Body of pancreas (tissue), 4 donors: ENCODE results near the gene WDPCP. TPM values are rescaled to one million over a fixed set of nuclear protein-coding genes. Genes with fewer than 3 reads are reported as not detected.
"Not testable (repeated sequence)": the region's sequence is repeated elsewhere in the genome, so short reads cannot be mapped to it uniquely, and the experiment has no call there.

Experiments used
- ATAC-seq: fragments of 150-250 bp; one replicate; pipeline ENCODE4 v1.9.1; 2016
- DNase-seq, 4 donors: peaks; one replicate each; pipeline ENCODE4 v3.0.0-alpha.2; 2019
- H3K27ac ChIP-seq, 4 donors: fragments of 200-600 bp; sonication (generic); 1 replicate in 3 of 4; 2 replicates in 1 of 4; pipeline versions ENCODE4 v1.5.1 to v1.6.1; 2016 to 2019; ENCODE audit warnings: mild to moderate bottlenecking in 1 of 4, mixed read lengths in 1 of 4, moderate library complexity in 1 of 4
- H3K27me3 ChIP-seq, 2 donors: fragments of 200-600 bp; sonication (generic); one replicate each; pipeline ENCODE4 v1.6.0; 2016; ENCODE audit warnings: mild to moderate bottlenecking in 1 of 2
- H3K36me3 ChIP-seq, 2 donors: fragments of 200-600 bp; sonication (generic); replicated peaks in 1 of 2; 2 replicates each; pipeline ENCODE4 v1.5.1; 2016; ENCODE audit warnings: low read depth in 2 of 2; ENCODE audit not compliant: insufficient read depth in 1 of 2
- H3K4me1 ChIP-seq: fragments of 200-600 bp; sonication (generic); one replicate; pipeline ENCODE4 v1.6.0; 2016
- H3K4me3 ChIP-seq, 2 donors: fragments of 200-600 bp; sonication (generic); 1 replicate in 1 of 2; 2 replicates in 1 of 2; pipeline ENCODE4 v1.5.1; 2016 to 2019
- H3K9me3 ChIP-seq, 3 donors: fragments of 200-600 bp; sonication (generic); 1 replicate in 2 of 3; 2 replicates in 1 of 3; pipeline ENCODE4 v1.5.1; 2016
- POLR2A ChIP-seq, 3 donors: fragments of 450-650 bp; IDR thresholded peaks; one replicate each; pipeline ENCODE4 v1.6.1; 2016; ENCODE audit warnings: antibody characterized with exemption in 3 of 3, mild to moderate bottlenecking in 2 of 3
- WGBS, 2 donors: methylation state at CpG; one replicate each; pipeline ENCODE4 v1.1.5; 2017; 5-methylcytosine and 5-hydroxymethylcytosine counted together
- intact Hi-C: fragments of 100-400 bp; cut with DNase I; formaldehyde crosslinking; loops from one replicate; pipeline ENCODE4 v1.15.1; 2023
- total RNA-seq, 2 donors: library from RNA; depleted of rRNA; stranded (reverse); fragments of >200 nt; gene quantifications; one replicate each; pipeline ENCODE4 v1.1.0, GENCODE V29; 2016
- TF ChIP-seq, protein P1 (sequence below), 7 experiments: fragments of 450-650 bp in 4 of 7; fragments of 200-600 bp in 3 of 7; sonication (generic) in 3 of 7; IDR thresholded peaks; one replicate each; pipeline ENCODE4 v1.5.1; 2016 to 2019; ENCODE audit warnings: antibody characterized with exemption in 7 of 7

The WDPCP gene
- total RNA-seq, 2 donors from 2014 or later, result 6.9 to 8.3 TPM

DNA sequence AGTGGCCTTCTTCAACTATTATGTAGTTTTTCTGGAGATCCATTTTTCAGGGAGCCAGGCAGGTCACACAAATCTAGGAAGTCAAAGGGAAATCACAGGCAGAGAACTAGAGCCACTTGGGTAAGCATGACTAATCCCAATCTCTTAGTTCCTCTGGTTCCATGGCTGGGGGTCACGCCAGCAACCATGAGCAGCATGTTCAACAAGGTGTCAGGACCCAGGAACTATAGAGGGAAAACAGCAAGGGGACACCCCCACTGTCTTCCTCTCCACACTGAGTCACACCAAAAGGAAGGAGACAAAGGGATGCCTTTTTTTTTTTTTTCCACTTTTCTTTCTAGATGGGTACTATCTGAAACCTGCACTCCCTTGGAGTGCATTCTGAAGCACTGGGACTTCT is 286.8 kb downstream of the WDPCP start:
- 89 to 93% methylated on average over 1 of the region's 1 CpG for WGBS, 2 donors
- no peaks in the 10 kb centered on the region for H3K36me3 ChIP-seq
- ATAC-seq, result no peak
- peaks cover 0 to 77% (median 2%) of the 10 kb centered on the region in 3 donors for H3K9me3 ChIP-seq
- no peak overlapping the region for H3K27ac ChIP-seq
- no peak for TF ChIP-seq POLR2A (IDR thresholded peaks at IDR 0.05)
- TF ChIP-seq, protein P1, sequence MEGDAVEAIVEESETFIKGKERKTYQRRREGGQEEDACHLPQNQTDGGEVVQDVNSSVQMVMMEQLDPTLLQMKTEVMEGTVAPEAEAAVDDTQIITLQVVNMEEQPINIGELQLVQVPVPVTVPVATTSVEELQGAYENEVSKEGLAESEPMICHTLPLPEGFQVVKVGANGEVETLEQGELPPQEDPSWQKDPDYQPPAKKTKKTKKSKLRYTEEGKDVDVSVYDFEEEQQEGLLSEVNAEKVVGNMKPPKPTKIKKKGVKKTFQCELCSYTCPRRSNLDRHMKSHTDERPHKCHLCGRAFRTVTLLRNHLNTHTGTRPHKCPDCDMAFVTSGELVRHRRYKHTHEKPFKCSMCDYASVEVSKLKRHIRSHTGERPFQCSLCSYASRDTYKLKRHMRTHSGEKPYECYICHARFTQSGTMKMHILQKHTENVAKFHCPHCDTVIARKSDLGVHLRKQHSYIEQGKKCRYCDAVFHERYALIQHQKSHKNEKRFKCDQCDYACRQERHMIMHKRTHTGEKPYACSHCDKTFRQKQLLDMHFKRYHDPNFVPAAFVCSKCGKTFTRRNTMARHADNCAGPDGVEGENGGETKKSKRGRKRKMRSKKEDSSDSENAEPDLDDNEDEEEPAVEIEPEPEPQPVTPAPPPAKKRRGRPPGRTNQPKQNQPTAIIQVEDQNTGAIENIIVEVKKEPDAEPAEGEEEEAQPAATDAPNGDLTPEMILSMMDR (IDR thresholded peaks at IDR 0.05), result no peak
- no peak for DNase-seq
- no peaks in the 10 kb centered on the region for H3K27me3 ChIP-seq
- intact Hi-C loops, result no loop called here
- no peak overlapping the region for H3K4me3 ChIP-seq
- H3K4me1 ChIP-seq, result no peaks in the 10 kb centered on the region

- DNase-seq (no peak), ATAC-seq (no peak)
- peaks cover 0 to 79% (median 2%) of the 10 kb centered on the region in 3 donors for H3K9me3 ChIP-seq
- no peak overlapping the region for H3K27ac ChIP-seq
- intact Hi-C loops, result no loop called here
- H3K27me3 ChIP-seq, result no peaks in the 10 kb centered on the region
- no peaks in the 10 kb centered on the region for H3K4me1 ChIP-seq
- WGBS, 2 donors, result 77 to 96% methylated on average over 2 of the region's 2 CpGs
- H3K4me3 ChIP-seq, result no peak overlapping the region
- no peaks in the 10 kb centered on the region for H3K36me3 ChIP-seq
- no peak for TF ChIP-seq POLR2A (IDR thresholded peaks at IDR 0.05)
- TF ChIP-seq, protein P1 (IDR thresholded peaks at IDR 0.05), result no peak
These were observed 287.4 kb downstream of the WDPCP start for GRCh38 chr2:63300835-63301234.

DNA sequence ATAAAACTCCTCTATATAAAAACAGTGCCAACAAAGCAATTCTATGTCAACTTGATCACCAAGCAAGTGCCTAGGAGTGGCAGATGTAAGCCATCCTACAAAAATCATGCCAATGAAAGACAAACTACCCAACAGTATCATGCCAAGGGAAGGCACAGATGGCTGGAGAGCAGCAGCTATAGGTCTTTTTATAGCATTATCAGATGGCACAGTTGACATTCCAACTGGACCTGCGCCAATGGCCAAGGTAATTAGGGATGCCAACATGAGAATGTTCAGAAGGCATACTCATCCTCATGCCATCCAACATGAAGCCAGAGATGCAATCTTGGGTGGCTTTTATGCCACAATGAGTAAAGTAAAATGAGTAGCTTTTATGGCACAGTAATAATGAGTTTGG is 300.3 kb downstream of the WDPCP start:
- 85 to 94% methylated on average over 1 of the region's 1 CpG for WGBS, 2 donors
- no peak for TF ChIP-seq POLR2A (IDR thresholded peaks at IDR 0.05)
- TF ChIP-seq, protein P1 (IDR thresholded peaks at IDR 0.05), result no peak
- no peaks in the 10 kb centered on the region for H3K4me1 ChIP-seq

GRCh38 chr2:63286520-63286919 is 301.8 kb downstream of the WDPCP start:
- H3K4me3 ChIP-seq, H3K27ac ChIP-seq, H3K4me1 ChIP-seq, ATAC-seq, H3K9me3 ChIP-seq, intact Hi-C loops, DNase-seq, H3K27me3 ChIP-seq, H3K36me3 ChIP-seq: not testable (repeated sequence)
- WGBS, 2 donors, result 93 to 96% methylated on average over 4 of the region's 4 CpGs

More for the DNA sequence above, 300.3 kb downstream of the WDPCP start:
- Histone ChIP-seq H3K9me3 (peaks cover 0 to 4% (median 0%) of the 10 kb centered on the region in 3 donors), H3K36me3 (no peaks in the 10 kb centered on the region), H3K27ac (no peak overlapping the region), H3K27me3 (no peaks in the 10 kb centered on the region), H3K4me3 (no peak overlapping the region)
- no peak for ATAC-seq
- intact Hi-C loops, result no loop called here
- DNase-seq, result no peak

- DNase-seq (no peak), ATAC-seq (no peak)
- H3K27ac ChIP-seq, result no peak overlapping the region
- no peak overlapping the region for H3K4me3 ChIP-seq
- peaks cover 0 to 24% (median 0%) of the 10 kb centered on the region in 3 donors for H3K9me3 ChIP-seq
- no peaks in the 10 kb centered on the region for H3K4me1 ChIP-seq
- intact Hi-C loops, result no loop called here
- TF ChIP-seq, protein P1 (IDR thresholded peaks at IDR 0.05), result no peak
- TF ChIP-seq POLR2A (IDR thresholded peaks at IDR 0.05), result no peak
- no peaks in the 10 kb centered on the region for H3K27me3 ChIP-seq
- no peaks in the 10 kb centered on the region for H3K36me3 ChIP-seq
- 95 to 96% methylated on average over 6 of the region's 6 CpGs for WGBS, 2 donors
These were observed 305.0 kb downstream of the WDPCP start for GRCh38 chr2:63283273-63283672.
